Mesothelial cell of epicardium (in vitro differentiated cells): Measurements from ENCODE around the gene LDB2. TPM values are rescaled to one million over a fixed set of nuclear protein-coding genes. Genes with fewer than 3 reads are reported as not detected.

Source experiments
- DNase-seq, 2 experiments: peaks; one replicate each; pipeline ENCODE4 v3.0.0; 2021; ENCODE audit warnings: low spot score in 2 of 2; ENCODE audit not compliant: unreplicated experiment in 2 of 2
- H3K27ac Mint-ChIP-seq: 2 replicates; pipeline ENCODE4 v1.8.0; 2021; ENCODE audit warnings: mixed read lengths
- H3K27me3 Mint-ChIP-seq: 2 replicates; pipeline ENCODE4 v1.8.0; 2021; ENCODE audit warnings: low read depth, mixed read lengths
- H3K36me3 Mint-ChIP-seq: 2 replicates; pipeline ENCODE4 v1.8.0; 2021; ENCODE audit warnings: mixed read lengths
- H3K4me1 Mint-ChIP-seq: 2 replicates; pipeline ENCODE4 v1.8.0; 2021; ENCODE audit warnings: mixed read lengths
- H3K4me3 Mint-ChIP-seq: 2 replicates; pipeline ENCODE4 v1.8.0; 2021; ENCODE audit warnings: mild to moderate bottlenecking, moderate library complexity, mixed read lengths
- H3K9me3 Mint-ChIP-seq: 2 replicates; pipeline ENCODE4 v1.8.0; 2021; ENCODE audit warnings: mixed read lengths
- CTCF ChIP-seq: fragments of 200-600 bp; sonication (generic); IDR thresholded peaks from one replicate; pipeline ENCODE4 v1.5.0; 2021; ENCODE audit warnings: antibody characterized with exemption; ENCODE audit not compliant: unreplicated experiment
- total RNA-seq: library from RNA; stranded (reverse); gene quantifications from 3 replicates; pipeline ENCODE4 v1.2.1, GENCODE V29; 2021

Gene LDB2
- total RNA-seq, 1 donor from 2014 or later = 7.6 TPM

DNA sequence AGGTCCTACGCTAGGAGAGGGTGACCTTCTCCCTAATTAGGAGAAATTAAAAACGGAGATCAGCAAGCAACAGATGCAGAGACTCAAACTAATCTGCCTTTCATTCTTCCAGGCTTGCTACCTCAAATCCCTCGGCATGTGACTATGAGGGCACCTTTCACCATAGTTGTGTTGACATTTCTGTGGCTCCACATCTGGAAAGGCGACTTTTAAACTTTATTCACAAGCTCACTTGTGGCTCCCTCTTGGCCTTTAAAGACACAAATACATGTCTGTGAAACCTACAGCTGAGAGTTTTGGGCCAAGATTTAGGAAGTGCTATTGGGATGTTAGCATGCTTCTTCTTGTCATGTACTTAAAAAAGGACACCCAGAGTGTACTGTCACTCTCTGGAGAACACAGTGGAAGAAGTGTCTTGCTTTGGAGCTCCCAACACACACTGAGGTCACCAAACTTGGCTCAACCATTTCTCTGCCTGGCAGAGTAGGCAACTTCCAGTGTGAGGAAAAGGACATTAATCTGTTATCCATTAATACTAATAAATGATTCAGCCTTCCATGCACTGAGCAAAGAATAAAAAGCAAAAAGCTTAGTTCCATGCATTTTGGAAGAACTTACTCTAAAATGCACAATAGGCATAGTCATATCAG is 60.1 kb downstream of the LDB2 start:
- peaks cover 3% of the 10 kb centered on the region for H3K27me3 Mint-ChIP-seq
- no peaks in the 10 kb centered on the region for H3K9me3 Mint-ChIP-seq
- peaks cover 2% of the 10 kb centered on the region for H3K4me1 Mint-ChIP-seq
- TF ChIP-seq CTCF = no peak
- no peak for DNase-seq
- H3K4me3 Mint-ChIP-seq = no peak overlapping the region
- no peaks in the 10 kb centered on the region for H3K36me3 Mint-ChIP-seq
- no peak overlapping the region for H3K27ac Mint-ChIP-seq

DNA sequence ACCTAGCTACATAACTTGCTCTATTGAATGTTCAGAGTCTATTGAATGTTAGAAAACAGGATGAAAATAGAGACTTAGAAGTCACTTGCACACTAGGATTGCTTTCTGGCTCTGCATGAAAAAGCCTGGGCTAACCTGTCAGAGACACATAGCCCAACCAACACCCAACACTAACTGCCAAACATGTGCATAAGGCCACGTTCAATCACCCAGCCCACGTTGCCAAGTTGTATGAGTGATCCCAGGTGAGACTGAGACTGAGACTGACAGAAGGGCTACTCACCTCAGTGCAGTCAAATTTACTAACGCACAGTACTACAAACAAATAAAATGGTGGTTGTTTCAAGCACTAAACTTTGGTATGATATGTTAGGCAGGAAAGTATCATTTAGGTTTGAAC is 61.0 kb downstream of the LDB2 start:
- peaks cover 3% of the 10 kb centered on the region for H3K27me3 Mint-ChIP-seq
- no peak for DNase-seq
- no peak for TF ChIP-seq CTCF
- no peaks in the 10 kb centered on the region for H3K9me3 Mint-ChIP-seq
- H3K27ac Mint-ChIP-seq = no peak overlapping the region
- no peak overlapping the region for H3K4me3 Mint-ChIP-seq
- H3K36me3 Mint-ChIP-seq = no peaks in the 10 kb centered on the region
- H3K4me1 Mint-ChIP-seq = peaks cover 2% of the 10 kb centered on the region

DNA sequence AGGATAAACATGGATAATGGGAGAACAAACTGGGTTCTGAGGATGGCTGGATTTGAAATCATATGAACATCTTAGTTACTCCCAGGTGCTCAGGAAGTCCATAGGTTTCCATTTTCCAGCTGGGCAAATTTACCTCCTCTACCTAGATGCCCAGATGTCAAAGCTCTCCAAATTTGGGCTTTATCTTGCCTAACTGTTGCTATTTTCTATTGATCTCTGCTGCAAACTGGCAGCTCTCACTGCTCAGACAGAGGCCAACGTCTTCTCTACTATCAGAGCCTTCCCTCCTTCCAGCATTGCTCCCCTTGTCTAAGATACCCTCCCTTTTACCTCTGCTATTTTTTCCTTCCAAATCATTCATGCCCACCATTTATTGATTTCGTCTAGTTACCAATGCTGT is 62.1 kb downstream of the LDB2 start:
- no peak for TF ChIP-seq CTCF
- H3K27ac Mint-ChIP-seq = no peak overlapping the region
- no peak overlapping the region for H3K4me3 Mint-ChIP-seq
- peaks cover 4% of the 10 kb centered on the region for H3K27me3 Mint-ChIP-seq
- no peaks in the 10 kb centered on the region for H3K36me3 Mint-ChIP-seq
- no peak for DNase-seq
- no peaks in the 10 kb centered on the region for H3K9me3 Mint-ChIP-seq
- no peaks in the 10 kb centered on the region for H3K4me1 Mint-ChIP-seq

GRCh38 chr4:16835597-16836247 is 62.7 kb downstream of the LDB2 start:
- no peak overlapping the region for H3K4me3 Mint-ChIP-seq
- no peaks in the 10 kb centered on the region for H3K36me3 Mint-ChIP-seq
- no peaks in the 10 kb centered on the region for H3K4me1 Mint-ChIP-seq
- H3K9me3 Mint-ChIP-seq = no peaks in the 10 kb centered on the region
- peaks cover 7% of the 10 kb centered on the region for H3K27me3 Mint-ChIP-seq
- no peak overlapping the region for H3K27ac Mint-ChIP-seq
- no peak for TF ChIP-seq CTCF
- DNase-seq = no peak

DNA sequence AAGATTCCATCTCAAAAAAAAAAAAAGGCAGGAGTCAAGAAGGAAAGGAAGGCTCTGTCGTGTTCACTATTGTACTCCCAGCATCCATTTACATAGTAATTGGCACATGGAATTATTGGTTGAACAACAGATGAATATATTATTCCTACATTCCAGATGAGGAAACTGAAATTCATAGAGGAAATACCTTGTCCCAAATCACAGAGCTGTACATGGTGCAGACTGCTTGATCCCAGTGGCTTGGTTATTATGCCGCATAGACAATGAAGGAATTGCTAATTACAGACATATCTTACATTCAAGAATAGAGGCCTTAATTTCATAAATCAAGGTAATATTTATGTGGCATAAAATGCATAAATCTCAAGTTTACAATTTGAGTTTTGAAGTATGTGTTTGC is 63.6 kb downstream of the LDB2 start:
- Mint-ChIP-seq H3K9me3 (no peaks in the 10 kb centered on the region), H3K4me1 (no peaks in the 10 kb centered on the region), H3K27ac (no peak overlapping the region), H3K36me3 (no peaks in the 10 kb centered on the region), H3K27me3 (peaks cover 7% of the 10 kb centered on the region), H3K4me3 (no peak overlapping the region)
- DNase-seq = no peak
- TF ChIP-seq CTCF = no peak
